T-helper 1 cell treated with Interleukin-12 subunit alpha and Interleukin-12 subunit beta and Interleukin-4 antibody, amounts not matched to agents 30 μg/mL and 1 μg/mL, for 36 hours (primary cell): ENCODE measurements around the gene MAPK11.

Experiments
- H3K27ac Mint-ChIP-seq: one replicate; pipeline ENCODE4 v1.8.0; 2021; ENCODE audit warnings: mild to moderate bottlenecking, mixed read lengths
- H3K27me3 Mint-ChIP-seq: one replicate; pipeline ENCODE4 v1.8.0; 2021; ENCODE audit warnings: low read depth, mixed read lengths
- H3K36me3 Mint-ChIP-seq: one replicate; pipeline ENCODE4 v1.8.0; 2021; ENCODE audit warnings: low read depth, mixed read lengths
- H3K4me1 Mint-ChIP-seq: one replicate; pipeline ENCODE4 v1.8.0; 2021; ENCODE audit warnings: low read depth, mixed read lengths
- H3K4me3 Mint-ChIP-seq: one replicate; pipeline ENCODE4 v1.8.0; 2021; ENCODE audit warnings: mild to moderate bottlenecking, moderate library complexity, mixed read lengths
- H3K9me3 Mint-ChIP-seq: one replicate; pipeline ENCODE4 v1.8.0; 2021; ENCODE audit warnings: mixed read lengths

Gene MAPK11

GRCh38 chr22:50311606-50312351 is 41.6 kb upstream of the MAPK11 start:
- no peaks in the 10 kb centered on the region for H3K9me3 Mint-ChIP-seq
- peaks cover 9% of the 10 kb centered on the region for H3K4me1 Mint-ChIP-seq
- no peak overlapping the region for H3K27ac Mint-ChIP-seq
- H3K27me3 Mint-ChIP-seq, result peaks cover 6% of the 10 kb centered on the region
- H3K36me3 Mint-ChIP-seq, result no peaks in the 10 kb centered on the region
- H3K4me3 Mint-ChIP-seq, result no peak overlapping the region

- H3K9me3 Mint-ChIP-seq, result no peaks in the 10 kb centered on the region
- no peak overlapping the region for H3K27ac Mint-ChIP-seq
- no peak overlapping the region for H3K4me3 Mint-ChIP-seq
- H3K4me1 Mint-ChIP-seq, result peaks cover 10% of the 10 kb centered on the region
- H3K27me3 Mint-ChIP-seq, result peaks cover 10% of the 10 kb centered on the region
- H3K36me3 Mint-ChIP-seq, result no peaks in the 10 kb centered on the region
These were observed 40.8 kb upstream of the MAPK11 start for GRCh38 chr22:50310949-50311444.

GRCh38 chr22:50310031-50310722 is 40.0 kb upstream of the MAPK11 start:
- H3K9me3 Mint-ChIP-seq, result no peaks in the 10 kb centered on the region

GRCh38 chr22:50309601-50309991 is 39.4 kb upstream of the MAPK11 start:
- Mint-ChIP-seq H3K27me3 (peaks cover 16% of the 10 kb centered on the region), H3K36me3 (no peaks in the 10 kb centered on the region), H3K9me3 (no peaks in the 10 kb centered on the region), H3K4me3 (no peak overlapping the region), H3K4me1 (peaks cover 13% of the 10 kb centered on the region), H3K27ac (no peak overlapping the region)

More at GRCh38 chr22:50310031-50310722, 40.0 kb upstream of the MAPK11 start:
- no peak overlapping the region for H3K27ac Mint-ChIP-seq
- no peak overlapping the region for H3K4me3 Mint-ChIP-seq
- peaks cover 13% of the 10 kb centered on the region for H3K4me1 Mint-ChIP-seq
- H3K27me3 Mint-ChIP-seq, result peaks cover 16% of the 10 kb centered on the region
- H3K36me3 Mint-ChIP-seq, result no peaks in the 10 kb centered on the region

GRCh38 chr22:50308986-50309600 is 38.9 kb upstream of the MAPK11 start:
- Mint-ChIP-seq H3K36me3 (no peaks in the 10 kb centered on the region), H3K4me1 (peaks cover 10% of the 10 kb centered on the region), H3K27me3 (peaks cover 16% of the 10 kb centered on the region), H3K9me3 (no peaks in the 10 kb centered on the region), H3K4me3 (peak overlapping the region; percentile 66), H3K27ac (no peak overlapping the region)

DNA sequence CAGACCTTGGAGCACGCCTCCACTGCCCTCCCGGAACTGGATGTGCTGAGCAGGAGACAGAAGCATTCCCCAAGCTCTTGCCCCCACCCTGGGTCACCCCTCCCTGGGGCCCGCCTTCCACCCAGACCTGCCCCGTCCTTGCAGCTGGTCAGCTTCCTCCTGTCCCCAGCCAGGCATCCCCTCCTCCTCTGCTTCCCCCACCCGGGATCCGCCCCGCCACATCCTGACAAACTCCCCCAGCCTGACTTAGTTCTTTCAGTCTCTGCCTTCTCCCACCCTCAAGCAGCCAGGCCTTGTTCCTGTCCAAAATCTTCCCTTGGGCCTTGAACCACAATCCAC is 38.4 kb upstream of the MAPK11 start:
- peak overlapping the region; percentile 66 for H3K4me3 Mint-ChIP-seq
- H3K27ac Mint-ChIP-seq, result no peak overlapping the region
- H3K27me3 Mint-ChIP-seq, result peaks cover 16% of the 10 kb centered on the region

GRCh38 chr22:50307890-50308596 is 37.9 kb upstream of the MAPK11 start:
- Mint-ChIP-seq H3K36me3 (no peaks in the 10 kb centered on the region), H3K4me3 (no peak overlapping the region), H3K4me1 (peaks cover 9% of the 10 kb centered on the region), H3K9me3 (no peaks in the 10 kb centered on the region), H3K27ac (no peak overlapping the region), H3K27me3 (peaks cover 16% of the 10 kb centered on the region)

More for the DNA sequence above, 38.4 kb upstream of the MAPK11 start:
- H3K9me3 Mint-ChIP-seq, result no peaks in the 10 kb centered on the region
- H3K36me3 Mint-ChIP-seq, result no peaks in the 10 kb centered on the region
- peaks cover 9% of the 10 kb centered on the region for H3K4me1 Mint-ChIP-seq

DNA sequence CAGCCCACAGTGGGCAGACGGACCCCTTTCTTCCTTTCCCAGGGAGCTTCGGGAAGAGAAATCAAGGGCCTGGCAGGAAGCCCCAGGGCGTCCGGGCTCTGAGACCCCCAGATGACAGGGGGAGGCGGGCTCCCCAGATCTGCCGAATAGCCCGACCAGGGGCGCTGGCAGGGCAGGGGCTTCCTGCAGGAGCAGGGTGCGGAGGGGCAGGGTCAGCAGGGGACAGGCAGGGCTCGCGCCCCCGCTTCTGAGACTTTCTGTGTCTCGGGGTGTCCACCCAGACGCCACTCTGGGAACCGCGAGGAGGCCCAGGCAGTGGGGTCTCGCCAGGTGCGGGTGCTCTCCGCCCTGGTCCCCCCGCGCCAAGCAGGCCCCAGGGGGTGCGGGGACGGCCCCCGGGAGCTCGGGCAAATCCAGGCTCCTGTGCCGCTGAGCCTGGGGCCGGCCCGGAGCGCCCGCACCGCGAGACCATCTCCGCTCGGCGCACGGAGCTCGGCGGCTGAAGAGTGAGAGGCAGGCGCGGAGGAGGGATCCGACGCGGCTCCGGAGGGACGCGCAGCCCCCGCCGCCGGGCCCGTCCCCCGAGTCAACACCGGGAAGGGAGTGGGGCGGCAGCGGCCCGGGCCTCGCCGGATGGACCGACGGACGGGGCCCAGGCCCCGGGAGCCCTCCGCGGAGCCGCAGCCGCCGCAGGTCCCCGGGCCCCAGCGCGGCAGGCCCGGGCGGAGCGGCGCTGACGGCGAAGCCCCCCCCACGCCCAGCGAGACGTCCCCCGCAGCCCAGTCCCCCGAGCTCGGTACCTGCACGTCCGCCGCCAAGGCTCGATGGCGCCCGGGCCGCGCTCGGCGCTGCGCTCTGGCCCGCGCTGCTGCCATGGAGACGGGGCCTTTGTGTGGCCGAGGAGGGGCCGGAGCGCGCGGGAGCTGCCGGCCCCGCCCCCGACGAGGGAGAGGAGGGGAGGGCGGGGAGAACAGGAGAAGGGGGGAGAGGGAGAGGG is 36.9 kb upstream of the MAPK11 start, which contains the start of gene PLXNB2:
Gene PLXNB2 (minus strand): TSS at position 894 of the 997 bp plus-strand sequence. CDS start 17,062 bp downstream, outside the sequence.
- no peaks in the 10 kb centered on the region for H3K9me3 Mint-ChIP-seq
- H3K4me1 Mint-ChIP-seq, result peaks cover 9% of the 10 kb centered on the region
- H3K27ac Mint-ChIP-seq, result no peak within 1 kb of the TSS
- peaks cover 16% of the 10 kb centered on the region for H3K27me3 Mint-ChIP-seq
- H3K36me3 Mint-ChIP-seq, result no peaks in the 10 kb centered on the region
- peak within 1 kb of the TSS; percentile 70 for H3K4me3 Mint-ChIP-seq

GRCh38 chr22:50305923-50306566 is 35.9 kb upstream of the MAPK11 start:
- no peaks in the 10 kb centered on the region for H3K36me3 Mint-ChIP-seq
- peak overlapping the region; percentile 70 for H3K4me3 Mint-ChIP-seq
- H3K27ac Mint-ChIP-seq, result peak overlapping the region; percentile 31
- no peaks in the 10 kb centered on the region for H3K9me3 Mint-ChIP-seq
- peaks cover 9% of the 10 kb centered on the region for H3K4me1 Mint-ChIP-seq
- peaks cover 19% of the 10 kb centered on the region for H3K27me3 Mint-ChIP-seq

- no peak overlapping the region for H3K27ac Mint-ChIP-seq
These were observed 35.3 kb upstream of the MAPK11 start for GRCh38 chr22:50305393-50305922.

DNA sequence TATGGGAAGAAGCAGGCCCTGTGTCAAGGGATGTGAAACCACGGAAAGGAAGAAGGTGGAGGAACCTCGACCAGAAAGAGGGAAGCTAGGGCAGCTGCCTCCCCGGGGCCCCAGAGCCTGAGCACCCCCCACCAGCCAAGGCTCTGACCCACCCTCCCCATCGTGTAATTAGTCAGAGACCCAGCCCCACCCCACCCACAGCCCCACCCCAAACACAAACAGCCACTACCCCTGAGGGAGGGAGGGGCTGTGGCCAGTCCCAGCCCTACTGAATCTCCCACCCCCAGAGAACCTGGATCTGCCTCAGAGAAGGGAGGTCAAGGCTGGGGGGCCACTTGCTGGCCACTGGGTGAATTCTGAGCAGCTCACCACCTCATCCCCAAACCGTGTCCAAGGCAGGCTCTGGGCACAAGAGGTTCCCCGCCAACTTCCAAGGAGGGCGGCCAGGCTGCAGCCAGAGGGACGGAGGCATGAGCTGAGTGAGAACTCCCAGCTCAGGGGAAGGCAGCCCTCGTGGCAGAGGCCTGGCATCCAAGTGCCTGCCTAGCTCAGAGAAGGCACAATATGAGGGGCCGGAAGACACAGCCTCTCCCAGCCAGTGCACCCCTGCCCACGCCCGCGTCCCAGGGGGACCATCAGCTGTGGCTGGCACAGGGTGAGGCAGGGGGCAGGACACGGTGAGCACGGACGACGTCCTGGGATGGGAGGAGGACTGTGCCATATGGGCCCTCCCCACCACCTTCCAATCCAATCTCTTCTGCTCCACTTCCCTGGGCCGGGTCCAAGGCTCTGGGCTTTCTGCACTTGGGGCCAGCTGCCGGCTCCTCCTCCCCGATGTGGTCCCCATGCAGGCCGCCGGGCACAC is 34.6 kb upstream of the MAPK11 start:
- no peak overlapping the region for H3K4me3 Mint-ChIP-seq
- H3K9me3 Mint-ChIP-seq, result no peaks in the 10 kb centered on the region
- H3K27me3 Mint-ChIP-seq, result peaks cover 21% of the 10 kb centered on the region
- H3K4me1 Mint-ChIP-seq, result peaks cover 9% of the 10 kb centered on the region
- H3K36me3 Mint-ChIP-seq, result no peaks in the 10 kb centered on the region
- no peak overlapping the region for H3K27ac Mint-ChIP-seq

More at GRCh38 chr22:50305393-50305922, 35.3 kb upstream of the MAPK11 start:
- peaks cover 21% of the 10 kb centered on the region for H3K27me3 Mint-ChIP-seq
- peaks cover 9% of the 10 kb centered on the region for H3K4me1 Mint-ChIP-seq
- H3K36me3 Mint-ChIP-seq, result no peaks in the 10 kb centered on the region
- no peak overlapping the region for H3K4me3 Mint-ChIP-seq
- H3K9me3 Mint-ChIP-seq, result no peaks in the 10 kb centered on the region

DNA sequence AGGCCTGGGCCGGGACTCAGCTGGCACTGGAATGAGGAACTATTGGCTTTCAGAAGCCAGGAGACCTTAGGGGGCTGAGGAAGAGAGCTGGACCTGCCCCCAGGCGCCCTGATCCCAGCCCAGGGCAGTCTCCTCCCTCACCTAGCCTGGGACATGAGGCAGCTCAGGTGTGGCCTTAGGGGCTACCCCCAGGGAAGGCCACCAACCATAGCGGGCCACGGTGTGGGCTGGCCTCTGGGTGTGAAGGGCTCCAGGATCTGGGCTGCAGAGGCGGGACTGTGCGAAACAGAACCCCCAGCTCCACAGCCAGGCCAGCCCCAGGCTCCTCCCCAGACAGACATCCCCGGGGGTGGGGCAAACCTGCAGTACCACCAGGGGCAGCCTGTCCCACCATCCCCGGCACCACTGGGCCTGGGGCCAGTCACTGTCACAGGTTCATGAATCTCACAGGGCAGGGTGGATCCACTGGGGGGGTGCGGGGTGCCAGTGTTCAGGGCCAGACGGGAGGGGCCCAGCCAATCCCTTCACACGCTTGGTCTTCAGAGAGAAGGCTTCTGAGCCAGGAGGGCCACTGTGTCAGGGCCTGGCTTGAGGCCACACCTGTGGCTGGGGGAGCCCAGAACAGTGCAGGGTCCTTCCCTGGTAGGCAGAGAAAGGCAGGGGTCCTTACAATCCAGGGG is 33.8 kb upstream of the MAPK11 start:
- peaks cover 21% of the 10 kb centered on the region for H3K27me3 Mint-ChIP-seq
- no peaks in the 10 kb centered on the region for H3K9me3 Mint-ChIP-seq
- H3K4me3 Mint-ChIP-seq, result no peak overlapping the region
- no peaks in the 10 kb centered on the region for H3K36me3 Mint-ChIP-seq
- H3K27ac Mint-ChIP-seq, result no peak overlapping the region
- H3K4me1 Mint-ChIP-seq, result peaks cover 9% of the 10 kb centered on the region
